Astrocyte (in vitro differentiated cells and primary cell): ENCODE data around the gene KRTAP12-2.

ENCODE experiments used
- CTCF ChIP-seq: IDR thresholded peaks from 2 replicates; pipeline ENCODE4 v1.5.1; 2011; ENCODE audit warnings: low read depth, mild to moderate bottlenecking, inconsistent platforms, low read length, moderate library complexity; ENCODE audit not compliant: insufficient read depth
- EZH2 ChIP-seq: IDR thresholded peaks from 2 replicates; pipeline ENCODE4 v1.6.1; 2012; ENCODE audit warnings: mild to moderate bottlenecking, low read length, inconsistent platforms; ENCODE audit not compliant: insufficient read depth

GRCh38 chr21:44637018-44637850, 29.5 kb downstream of the KRTAP12-2 start, which contains the start of gene KRTAP10-10:
- TF ChIP-seq CTCF (no peak), EZH2 (no peak)
